ENCODE results near the gene GRAMD4.

Gene GRAMD4, protein sequence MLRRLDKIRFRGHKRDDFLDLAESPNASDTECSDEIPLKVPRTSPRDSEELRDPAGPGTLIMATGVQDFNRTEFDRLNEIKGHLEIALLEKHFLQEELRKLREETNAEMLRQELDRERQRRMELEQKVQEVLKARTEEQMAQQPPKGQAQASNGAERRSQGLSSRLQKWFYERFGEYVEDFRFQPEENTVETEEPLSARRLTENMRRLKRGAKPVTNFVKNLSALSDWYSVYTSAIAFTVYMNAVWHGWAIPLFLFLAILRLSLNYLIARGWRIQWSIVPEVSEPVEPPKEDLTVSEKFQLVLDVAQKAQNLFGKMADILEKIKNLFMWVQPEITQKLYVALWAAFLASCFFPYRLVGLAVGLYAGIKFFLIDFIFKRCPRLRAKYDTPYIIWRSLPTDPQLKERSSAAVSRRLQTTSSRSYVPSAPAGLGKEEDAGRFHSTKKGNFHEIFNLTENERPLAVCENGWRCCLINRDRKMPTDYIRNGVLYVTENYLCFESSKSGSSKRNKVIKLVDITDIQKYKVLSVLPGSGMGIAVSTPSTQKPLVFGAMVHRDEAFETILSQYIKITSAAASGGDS

DNA sequence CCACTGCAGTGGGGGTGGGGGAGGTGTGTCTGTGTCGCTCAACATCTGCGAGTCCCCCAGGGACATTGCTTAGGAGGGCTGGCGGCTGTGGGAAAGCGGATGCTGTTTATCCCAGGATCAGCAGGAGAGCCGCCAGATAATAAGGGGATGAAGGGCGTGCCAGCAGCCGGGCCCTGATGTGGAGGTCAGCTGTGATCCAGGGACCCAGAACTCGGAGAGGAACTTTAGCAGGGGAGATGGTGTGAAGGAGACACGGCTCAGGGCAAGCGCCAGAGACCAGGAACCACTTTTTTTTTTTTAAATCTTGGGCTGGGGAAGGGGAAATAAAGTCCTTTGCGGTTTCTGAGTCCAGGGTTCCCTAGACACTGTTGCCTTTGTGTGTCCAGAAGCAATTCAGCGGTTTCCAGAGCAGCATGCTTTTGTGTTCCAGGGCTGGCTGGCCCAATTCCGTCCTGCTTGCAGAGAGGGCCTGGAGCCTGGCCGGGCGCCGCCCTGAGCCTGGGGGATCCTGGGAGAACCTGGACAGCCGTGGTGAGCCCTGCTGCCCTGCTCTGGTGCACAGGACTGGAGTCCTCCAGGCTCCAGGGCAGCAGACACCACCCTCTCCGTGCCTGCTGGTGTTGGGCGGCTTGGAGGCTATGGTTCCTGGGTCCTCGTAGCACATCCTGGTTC is at the start of gene GRAMD4:
Gene GRAMD4 (plus strand): TSS at position 557 of the 672 bp plus-strand sequence. CDS start 6,414 bp downstream, outside the sequence.
- H3K27ac ChIP-seq = peak within 1 kb of the TSS in 15 of 21 experiments; percentile 4 to 71 (median 34)
- no peak within 1 kb of the TSS for H3K4me3 ChIP-seq

DNA sequence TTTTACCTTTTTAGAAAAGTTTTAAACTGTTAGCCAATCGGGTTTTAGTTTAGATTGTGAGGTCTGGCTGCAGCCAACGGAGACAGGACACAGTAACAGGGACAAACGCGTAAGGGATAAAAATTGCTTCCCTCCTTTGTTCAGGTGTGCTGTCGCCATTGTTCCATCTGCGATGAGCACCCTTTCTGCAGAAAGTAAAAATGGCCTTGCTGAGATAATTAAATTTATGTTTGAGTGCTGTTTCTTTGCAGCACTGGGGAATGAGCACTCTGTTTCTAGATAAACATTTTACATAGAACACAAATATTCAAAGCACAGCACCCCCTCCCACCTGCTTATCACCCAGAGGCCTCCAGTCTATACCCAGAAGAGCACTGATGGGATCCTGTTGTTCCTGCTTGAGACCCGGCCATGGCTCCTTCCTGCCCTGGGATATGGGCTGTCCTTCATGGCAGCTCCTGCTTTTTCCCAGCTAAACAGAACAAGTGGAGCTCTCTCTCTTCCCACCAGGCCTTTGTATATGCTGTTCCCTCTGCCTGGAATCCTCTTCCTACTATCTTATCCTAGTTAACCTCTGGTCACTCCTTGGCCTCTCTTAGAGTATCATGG is 48.4 kb upstream of the GRAMD4 start:
- H3K4me3 ChIP-seq = no peak overlapping the region
- H3K27ac ChIP-seq = no peak overlapping the region

DNA sequence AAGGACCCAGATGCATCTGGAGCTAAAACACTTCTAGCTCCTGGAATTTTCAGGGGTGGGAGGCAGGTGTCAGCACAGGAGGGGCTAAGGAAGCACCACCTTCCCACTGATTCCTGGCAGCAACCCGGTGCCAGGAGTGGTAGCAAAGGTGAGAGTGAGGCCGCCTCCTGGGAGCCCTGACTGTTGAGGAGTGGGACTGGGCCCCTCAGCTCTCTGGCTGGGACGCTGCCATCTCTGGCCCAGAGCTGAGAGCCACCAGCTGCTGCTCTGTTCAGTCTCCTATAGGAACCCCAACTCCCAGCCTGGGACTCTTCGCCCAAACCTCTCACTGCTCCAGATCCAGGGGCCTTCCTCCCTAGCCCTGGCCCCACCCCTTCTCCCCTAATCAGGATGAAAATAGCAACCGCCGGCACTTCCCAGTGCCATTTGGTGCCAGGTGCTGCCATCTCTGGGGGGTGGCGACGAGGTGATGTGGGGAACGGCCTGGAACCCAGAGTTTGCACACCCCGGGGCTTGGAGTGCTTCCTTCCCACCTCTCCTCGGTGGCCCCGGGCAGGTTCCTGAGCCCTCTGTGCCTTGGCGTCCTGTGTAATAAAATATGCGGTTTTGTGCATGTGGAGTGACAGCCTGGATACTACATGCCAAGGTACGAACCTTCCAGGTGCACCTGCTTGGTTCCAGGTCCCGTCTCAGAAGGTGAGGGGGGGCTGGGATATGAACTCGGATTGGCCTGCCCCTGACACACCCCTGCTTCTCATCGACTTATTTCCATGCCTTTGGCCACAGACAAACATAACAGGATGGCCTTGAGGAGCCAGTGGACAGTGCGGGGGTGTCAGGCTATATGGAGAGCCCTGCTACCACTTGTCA is 47.0 kb upstream of the GRAMD4 start:
- Histone ChIP-seq H3K27ac (no peak overlapping the region), H3K4me3 (no peak overlapping the region)

DNA sequence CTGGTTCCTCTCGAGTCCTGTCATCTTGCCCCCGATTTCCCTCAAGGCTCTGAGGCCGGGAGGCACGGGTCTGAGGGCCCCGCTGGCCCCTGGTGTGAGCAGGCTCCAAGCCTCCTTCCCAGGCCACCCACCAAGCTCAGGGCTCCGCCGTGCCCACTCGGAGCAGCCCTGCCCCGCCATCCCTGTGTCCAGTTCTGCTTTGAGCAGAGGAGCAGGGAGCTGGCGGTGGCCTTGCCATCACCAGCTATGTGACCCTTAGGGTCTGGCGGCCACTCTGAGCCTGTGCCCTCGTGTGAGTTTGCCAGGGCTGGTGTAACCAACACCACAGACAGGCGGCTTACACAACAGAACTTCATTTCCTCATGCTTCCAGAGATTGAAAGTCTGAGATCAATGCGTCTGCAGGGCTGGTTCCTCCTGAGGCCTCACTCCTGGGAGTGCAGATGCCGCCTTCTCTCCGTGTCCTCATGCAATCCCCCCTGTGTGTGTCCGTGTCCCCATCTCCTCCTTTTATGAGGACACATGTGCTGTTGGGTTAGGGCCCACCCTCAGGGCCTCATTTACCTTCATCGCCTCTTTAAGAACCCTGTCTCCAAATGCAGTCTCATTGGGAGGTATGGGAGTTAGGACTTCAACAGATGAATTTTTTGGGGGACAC is 46.3 kb upstream of the GRAMD4 start:
- H3K4me3 ChIP-seq = no peak overlapping the region
- H3K27ac ChIP-seq = no peak overlapping the region

DNA sequence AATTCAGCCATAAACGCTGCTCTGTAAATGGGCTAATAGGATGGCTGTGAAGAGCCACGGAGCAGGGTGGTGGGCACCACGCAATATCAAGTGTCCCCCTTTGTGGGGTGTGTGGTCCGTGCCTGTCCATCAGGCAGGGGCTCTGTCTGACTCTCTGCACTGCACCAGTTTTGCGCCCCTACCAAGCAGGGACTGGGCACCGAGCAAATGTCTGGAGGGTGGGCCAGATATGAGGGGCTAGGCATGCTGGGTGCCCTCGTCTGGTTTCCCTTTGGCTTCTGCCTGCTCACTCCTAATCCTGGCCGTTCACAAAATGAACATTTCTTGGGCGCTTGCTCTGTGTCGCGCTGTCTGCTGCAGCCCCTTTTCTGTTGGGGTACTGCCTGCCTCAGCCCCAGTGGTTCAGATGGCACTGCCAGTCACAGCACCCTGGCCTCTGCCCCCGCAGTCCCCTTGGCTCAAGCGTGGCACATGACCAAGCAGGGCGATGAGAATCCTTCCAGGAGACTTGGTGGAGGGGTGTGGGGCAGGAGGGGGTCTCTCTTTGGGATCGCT is 45.7 kb upstream of the GRAMD4 start:
- Histone ChIP-seq H3K4me3 (no peak overlapping the region), H3K27ac (peak overlapping the region in 2 of 21 experiments; percentile 4 to 11)

DNA sequence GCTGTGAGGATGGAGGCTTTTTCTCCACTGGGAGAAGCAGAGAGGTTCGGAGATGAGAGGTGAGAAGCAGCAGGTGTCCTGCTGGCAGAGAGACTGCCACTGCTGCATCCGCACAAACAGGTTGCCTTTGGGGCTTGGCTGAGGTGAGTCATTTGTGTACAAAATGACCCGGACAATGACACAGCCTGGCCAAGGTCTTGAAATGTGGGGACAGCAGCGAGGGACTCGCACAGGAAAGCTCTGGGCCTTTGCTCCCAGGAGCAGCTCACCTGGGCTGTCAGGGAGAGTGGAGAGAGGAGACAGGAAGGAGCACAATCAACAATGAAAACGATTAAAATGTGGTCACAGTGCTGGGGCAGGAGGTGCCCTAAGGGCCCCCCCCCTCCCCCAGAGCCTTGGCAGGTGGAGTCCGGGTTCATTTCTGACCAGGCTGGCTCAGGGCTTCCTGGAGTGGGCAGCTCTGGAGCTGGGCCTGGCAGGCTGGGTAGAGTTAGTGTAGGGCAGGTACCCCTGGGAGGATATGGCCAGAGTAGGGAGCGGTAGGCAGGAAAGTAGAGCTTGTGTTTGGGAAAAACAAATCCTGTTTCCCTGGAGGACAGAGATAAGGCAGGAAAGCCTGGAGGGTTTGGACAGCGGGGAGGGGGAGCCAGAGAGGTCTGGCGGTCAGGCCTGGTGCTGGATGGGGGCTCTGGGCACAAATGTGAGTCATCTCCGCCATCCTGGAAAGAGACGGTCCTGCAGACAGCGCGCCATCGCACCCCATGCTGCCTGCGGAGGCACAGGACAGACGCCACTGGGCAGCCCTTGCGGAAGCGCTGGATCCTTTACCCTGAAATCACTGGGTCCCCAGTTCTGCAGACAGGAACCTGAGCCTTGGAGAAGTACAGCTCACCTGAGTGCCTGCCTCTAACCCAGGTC is 44.9 kb upstream of the GRAMD4 start:
- no peak overlapping the region for H3K4me3 ChIP-seq
- peak overlapping the region in 11 of 21 experiments; percentile 4 to 75 (median 57) for H3K27ac ChIP-seq

DNA sequence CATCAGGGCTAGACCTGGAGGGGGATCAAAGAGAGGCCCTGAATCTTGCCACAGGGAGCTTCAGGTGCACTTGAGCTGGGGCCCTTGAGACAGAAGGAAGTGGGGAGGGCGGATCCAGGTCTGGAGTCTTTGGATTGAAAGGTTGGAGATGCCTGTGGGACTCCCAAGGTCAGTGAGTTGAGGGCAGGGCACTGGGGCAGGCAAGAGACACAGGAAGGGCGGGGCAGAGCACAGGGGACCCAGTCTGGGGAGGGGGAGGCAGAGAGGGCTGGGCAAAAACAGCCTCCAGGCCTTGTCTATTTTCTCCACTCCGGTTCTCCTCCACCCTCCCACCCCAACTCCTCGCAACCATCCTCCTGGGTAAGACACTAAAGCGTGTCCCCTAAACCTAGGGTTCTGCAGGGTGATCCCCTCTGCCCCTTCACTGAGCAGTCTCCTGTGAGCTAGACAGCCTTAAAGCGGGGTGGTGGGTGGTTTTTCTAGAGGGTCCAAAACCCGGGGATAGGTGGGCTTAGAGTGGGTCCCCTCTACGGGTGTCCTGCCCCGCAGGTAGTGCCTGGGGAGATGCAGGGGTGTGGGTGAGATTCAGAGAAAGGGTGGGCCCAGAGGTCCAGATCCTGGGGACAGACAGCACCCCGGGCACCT is 44.2 kb upstream of the GRAMD4 start:
- Histone ChIP-seq H3K27ac (peak overlapping the region in 17 of 21 experiments; percentile 14 to 75 (median 57)), H3K4me3 (peak overlapping the region; percentile 34 to 76 (median 40))

DNA sequence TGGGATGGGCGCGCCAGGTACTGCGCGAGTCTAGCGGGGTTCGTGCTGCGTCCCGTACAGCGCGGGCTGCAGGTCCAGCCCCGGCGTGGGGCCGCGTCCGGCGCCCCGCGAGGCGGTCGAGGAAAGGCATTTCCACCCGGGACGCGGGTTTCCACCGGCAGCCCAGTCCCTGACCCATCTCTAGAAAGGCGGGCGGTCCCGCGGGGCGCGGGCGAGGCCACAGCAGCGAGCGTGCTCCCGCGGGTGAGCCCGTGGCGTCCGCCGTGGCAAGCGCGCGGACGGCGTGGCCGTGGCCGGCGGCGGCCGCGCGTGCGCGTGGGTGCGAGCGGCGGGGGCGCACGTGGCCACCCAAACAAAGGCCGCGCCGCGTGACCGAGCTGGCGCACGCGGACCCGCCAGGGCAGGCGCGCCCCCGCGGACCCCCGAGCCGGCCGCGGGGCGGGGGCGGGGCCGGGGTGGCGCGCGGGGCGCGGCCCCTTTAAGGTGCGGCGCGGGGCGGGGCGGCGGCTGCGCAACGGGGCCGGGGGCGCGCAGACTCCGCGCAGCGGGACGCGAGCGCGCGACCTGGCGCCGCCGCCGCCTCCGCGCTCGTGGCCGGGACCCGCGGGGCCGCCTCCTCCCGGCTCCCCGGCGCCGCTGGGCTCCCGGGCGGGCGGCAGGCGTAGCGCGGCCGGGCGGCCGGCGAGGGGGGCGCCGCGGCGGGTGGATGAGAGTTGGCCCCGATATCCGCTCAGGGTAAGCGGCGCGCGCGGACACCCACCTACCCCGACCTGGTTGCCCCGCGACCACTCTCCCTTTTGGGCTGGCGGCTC is 43.4 kb upstream of the GRAMD4 start:
- peak overlapping the region; percentile 51 to 76 (median 67) for H3K4me3 ChIP-seq
- H3K27ac ChIP-seq = peak overlapping the region in 19 of 21 experiments; percentile 50 to 94 (median 82)

DNA sequence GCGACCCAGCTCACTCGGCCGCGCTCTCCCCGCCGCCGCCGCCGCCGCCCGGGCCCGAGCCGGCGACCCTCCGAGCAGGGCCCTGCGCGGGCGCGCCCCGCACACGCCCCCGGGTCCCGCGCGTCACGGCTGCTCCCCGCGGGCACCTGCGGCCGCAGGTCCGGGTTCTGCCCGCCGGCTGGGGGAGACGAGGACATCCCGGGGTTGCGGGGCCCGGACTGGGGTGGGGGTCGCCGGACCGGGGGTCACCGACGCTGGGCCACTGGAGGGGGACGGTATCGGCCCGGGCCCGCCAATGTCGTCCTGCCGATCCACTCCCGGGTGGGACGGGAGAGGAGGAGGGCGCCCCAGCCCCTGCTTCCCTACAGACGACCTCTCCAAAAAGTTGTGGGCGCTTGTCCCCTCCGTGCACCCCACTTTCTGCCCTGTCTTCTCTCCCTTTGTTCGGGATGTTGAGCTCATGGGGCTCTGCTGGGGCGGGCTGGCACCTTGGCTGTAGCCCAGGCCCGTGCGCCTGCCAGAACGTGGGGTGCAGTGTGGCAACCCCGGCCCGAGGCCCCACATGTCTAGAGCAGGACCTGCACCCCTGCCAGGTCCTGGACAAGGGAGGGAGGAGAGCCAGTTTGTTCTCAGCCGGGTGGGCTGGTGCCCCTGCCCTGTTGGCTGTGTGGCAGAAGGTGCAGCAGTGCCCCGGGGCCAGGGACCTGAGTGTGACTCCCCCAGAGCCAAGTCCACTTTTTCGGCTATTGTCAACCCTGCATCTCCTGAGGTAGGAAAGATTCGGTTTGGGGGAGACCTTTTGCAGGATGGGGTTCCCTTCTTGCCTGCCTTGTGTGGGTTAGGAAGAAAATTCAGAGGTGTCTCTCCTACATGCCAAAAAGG is 42.6 kb upstream of the GRAMD4 start:
- H3K27ac ChIP-seq = peak overlapping the region; percentile 42 to 94 (median 86)
- H3K4me3 ChIP-seq = peak overlapping the region; percentile 51 to 76 (median 67)

DNA sequence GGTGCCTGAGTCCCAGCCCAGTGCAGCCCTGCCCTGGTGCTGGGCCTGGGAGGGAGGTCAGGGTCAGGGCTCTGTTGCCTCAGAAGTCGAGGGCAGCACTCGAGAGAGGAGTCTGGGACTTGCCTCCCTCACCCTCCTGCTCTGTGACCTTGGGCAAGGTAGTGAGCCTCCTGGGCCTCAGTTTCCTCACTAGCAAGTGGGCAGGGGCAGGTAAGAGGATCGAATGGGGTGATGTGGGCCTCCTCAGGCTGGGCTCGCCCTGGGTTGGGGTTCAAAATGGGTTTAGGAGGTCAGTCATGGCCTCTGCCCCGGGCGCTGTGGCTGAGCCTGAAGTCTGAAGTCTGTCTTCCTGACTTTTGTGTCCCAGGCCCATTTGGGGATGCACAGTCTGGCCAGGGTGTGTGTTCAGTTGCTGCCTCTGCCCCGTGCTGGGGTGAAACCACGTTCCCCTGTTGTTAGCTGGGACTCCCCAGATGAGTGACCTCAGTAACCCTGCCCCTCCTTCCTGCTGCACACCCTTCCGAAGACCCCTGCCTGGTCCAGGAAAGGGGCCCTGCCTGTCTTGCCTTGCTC is 41.8 kb upstream of the GRAMD4 start:
- Histone ChIP-seq H3K27ac (peak overlapping the region in 16 of 21 experiments; percentile 62 to 94 (median 88)), H3K4me3 (peak overlapping the region; percentile 51 to 76 (median 67))

DNA sequence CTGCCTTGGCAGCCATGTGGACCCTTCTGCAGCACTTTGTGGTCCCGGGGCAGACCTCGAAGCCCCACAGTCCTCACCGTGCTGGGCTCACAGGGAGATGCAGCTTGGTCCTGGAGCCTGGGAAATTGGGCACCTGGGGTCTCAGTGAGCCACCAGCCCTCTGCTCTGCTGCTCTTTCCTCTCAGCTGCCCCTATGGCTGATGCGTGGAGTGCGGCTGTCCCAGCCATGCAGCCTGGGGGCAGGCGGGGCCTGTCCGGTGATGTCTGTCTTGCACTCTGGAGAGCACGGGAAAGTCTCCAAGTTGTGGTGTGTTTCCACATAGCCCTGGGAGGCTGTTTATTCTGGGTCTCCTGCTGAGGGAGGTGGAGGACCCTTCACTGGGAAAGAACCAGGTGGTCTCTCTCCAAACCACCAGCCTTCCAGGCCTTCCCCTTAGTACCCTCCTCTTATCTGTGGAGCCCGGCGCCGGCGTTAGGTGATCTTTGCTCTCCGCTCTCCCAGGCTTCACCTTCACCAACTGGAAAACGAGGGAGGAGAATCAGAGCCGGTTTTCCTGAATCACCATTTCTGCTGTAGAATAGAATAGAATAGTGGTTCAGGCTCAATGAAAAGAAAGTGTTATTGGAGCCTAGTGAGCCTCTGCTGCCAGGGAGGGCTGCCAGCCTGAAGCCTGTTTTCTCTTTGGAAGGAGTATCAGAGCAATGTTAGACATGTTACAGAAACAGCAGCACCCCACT is 41.2 kb upstream of the GRAMD4 start:
- H3K27ac ChIP-seq = peak overlapping the region in 12 of 21 experiments; percentile 27 to 94 (median 88)
- peak overlapping the region in 4 of 7 experiments; percentile 8 to 76 (median 70) for H3K4me3 ChIP-seq

DNA sequence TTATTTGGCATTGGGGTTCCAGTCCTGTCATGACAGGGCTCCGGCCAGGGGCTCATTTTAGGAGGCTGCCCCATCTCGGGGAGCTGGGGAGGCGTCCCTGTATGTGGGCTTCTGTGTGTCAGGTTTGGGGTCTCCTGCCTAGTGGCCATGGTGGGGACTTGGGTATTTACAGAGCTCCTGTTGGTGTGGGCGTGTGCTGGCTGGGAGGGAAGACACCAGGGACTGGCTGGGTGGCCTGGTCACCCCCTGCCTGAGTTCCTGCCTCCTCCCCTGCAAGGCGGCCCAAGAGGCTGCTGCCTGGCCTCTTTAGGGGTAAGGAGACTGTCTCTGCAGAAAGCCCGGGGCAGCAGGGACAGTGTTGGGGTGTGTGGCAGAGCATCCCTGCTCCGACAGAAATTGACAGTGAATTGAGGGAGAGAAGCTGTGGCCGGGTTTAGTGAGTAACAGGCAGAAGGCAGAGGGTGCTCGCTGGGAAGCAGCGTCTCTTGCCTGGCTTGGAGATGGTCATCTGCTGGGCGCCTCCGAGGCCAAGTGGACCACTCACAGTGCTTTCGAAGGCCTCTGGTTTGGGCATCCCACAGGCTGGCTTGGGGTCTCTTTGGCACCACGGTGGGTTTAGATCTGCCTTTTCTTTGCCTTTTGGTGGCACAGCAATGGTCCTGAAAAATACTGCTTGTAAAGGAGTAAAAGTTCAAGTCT is 40.3 kb upstream of the GRAMD4 start:
- H3K27ac ChIP-seq = peak overlapping the region in 11 of 21 experiments; percentile 27 to 94 (median 89)
- peak overlapping the region in 1 of 7 experiments; percentile 76 for H3K4me3 ChIP-seq

DNA sequence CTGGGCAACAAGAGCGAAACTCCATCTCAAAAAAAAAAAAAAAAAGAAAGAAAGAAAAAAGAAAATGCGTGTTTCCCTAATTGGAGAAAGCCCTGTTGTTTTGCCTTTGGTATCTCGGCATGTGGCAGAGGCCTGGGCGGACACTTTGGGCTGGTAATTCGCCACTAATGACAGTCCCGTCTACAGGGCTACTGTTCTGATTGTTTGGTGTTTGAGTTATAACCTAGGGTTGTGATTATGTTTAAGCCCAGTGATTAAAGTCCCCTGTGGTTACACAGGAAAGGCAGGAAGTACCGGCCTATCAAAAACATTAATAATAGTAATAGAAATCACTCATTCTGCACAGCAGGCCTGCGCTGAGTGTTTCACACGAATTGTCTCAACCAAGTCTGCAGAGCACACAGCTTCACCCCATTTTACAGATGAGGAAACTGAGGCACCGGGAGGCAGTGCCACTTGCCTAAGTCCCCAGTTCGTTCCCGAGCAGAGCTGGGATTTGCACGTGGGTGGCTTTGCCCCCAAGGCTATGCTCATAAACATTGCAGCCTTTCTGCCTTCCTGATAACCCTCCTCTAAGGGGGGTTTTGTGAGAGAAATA is 39.1 kb upstream of the GRAMD4 start:
- no peak overlapping the region for H3K27ac ChIP-seq
- H3K4me3 ChIP-seq = no peak overlapping the region
